OCI-LY3 (cell line): ENCODE results near the gene SUZ12.

ENCODE experiments used
- CTCF ChIP-seq: fragments of 200-600, 300-600 bp; sonication (generic); IDR thresholded peaks from 2 replicates; pipeline ENCODE4 v1.5.1; 2014; ENCODE audit warnings: antibody characterized with exemption, low read length, low read depth
- EZH2phosphoT487 ChIP-seq: fragments of 200-600 bp; shearing (Covaris generic); IDR thresholded peaks from 2 replicates; pipeline ENCODE4 v1.6.1; 2018; ENCODE audit warnings: antibody characterized with exemption, mixed run types, low read depth

- TF ChIP-seq CTCF (no peak), EZH2phosphoT487 (no peak)
Measured at GRCh38 chr17:31918701-31919128, 18.1 kb upstream of the SUZ12 start.
